GM18505 (cell line): ENCODE measurements around the gene KLF11.
"Not testable (repeated sequence)": the region's sequence is repeated elsewhere in the genome, so short reads cannot be mapped to it uniquely, and the experiment has no call there.

ENCODE experiments used
- ATAC-seq: cut with Tn5 transposase; IDR thresholded peaks from one replicate; pipeline ENCODE4 v1.9.1; 2021; ENCODE audit not compliant: unreplicated experiment
- POLR2A ChIP-seq: IDR thresholded peaks from 4 replicates; pipeline ENCODE4 v1.6.1; 2011; ENCODE audit warnings: borderline replicate concordance; ENCODE audit not compliant: insufficient read depth, insufficient read length; ENCODE audit errors: extremely low read depth

The KLF11 gene

GRCh38 chr2:10012963-10013461 lies 30.3 kb upstream of the KLF11 start:
- TF ChIP-seq POLR2A, result no peak
- no peak for ATAC-seq

GRCh38 chr2:10013651-10014417 lies 29.5 kb upstream of the KLF11 start:
- not testable (repeated sequence) for ATAC-seq

- no peak for ATAC-seq
- no peak for TF ChIP-seq POLR2A
These were observed 28.7 kb upstream of the KLF11 start for GRCh38 chr2:10014418-10015190.

- not testable (repeated sequence) for ATAC-seq
These were observed 27.9 kb upstream of the KLF11 start for GRCh38 chr2:10015376-10015989.

GRCh38 chr2:10016001-10016801 lies 27.1 kb upstream of the KLF11 start:
- no peak for ATAC-seq
- no peak for TF ChIP-seq POLR2A

GRCh38 chr2:10016802-10017258 lies 26.5 kb upstream of the KLF11 start:
- ATAC-seq, result no peak
- no peak for TF ChIP-seq POLR2A

- no peak for ATAC-seq
- TF ChIP-seq POLR2A, result no peak
These were observed 25.9 kb upstream of the KLF11 start for GRCh38 chr2:10017313-10017941.

GRCh38 chr2:10019174-10019573 lies 24.2 kb upstream of the KLF11 start:
- ATAC-seq, result no peak
- no peak for TF ChIP-seq POLR2A

- no peak for ATAC-seq
- TF ChIP-seq POLR2A, result no peak
These were observed 23.5 kb upstream of the KLF11 start for GRCh38 chr2:10019602-10020400.

GRCh38 chr2:10022041-10022421 lies 21.3 kb upstream of the KLF11 start:
- no peak for ATAC-seq

GRCh38 chr2:10022445-10022844 lies 20.9 kb upstream of the KLF11 start:
- no peak for ATAC-seq
- no peak for TF ChIP-seq POLR2A

More at GRCh38 chr2:10022041-10022421, 21.3 kb upstream of the KLF11 start:
- TF ChIP-seq POLR2A, result no peak
